Natural killer cell (primary cell): ENCODE results near the gene YPEL2. TPM values are rescaled to one million over a fixed set of nuclear protein-coding genes. Genes with fewer than 3 reads are reported as not detected.

Experiments used
- ATAC-seq, 3 donors: fragments of 150-1000 bp in 2 of 3; fragments of 200-7000 bp in 1 of 3; cut with Tn5 transposase; 1 replicate in 1 of 3; 2 replicates in 2 of 3; pipeline ENCODE4 v1.10.0; 2021; ENCODE audit warnings: mild to moderate bottlenecking in 2 of 3, moderate library complexity in 2 of 3
- DNase-seq, 2 donors: peaks; one replicate each; pipeline versions ENCODE4 v3.0.0 to v3.0.0-alpha.2; 2013 to 2021; ENCODE audit warnings: mixed read lengths in 1 of 2
- H3K27ac ChIP-seq: one replicate; pipeline ENCODE4 v1.5.1; 2013; ENCODE audit warnings: mild to moderate bottlenecking, low read length
- H3K27me3 ChIP-seq: one replicate; pipeline ENCODE4 v1.6.1; 2013; ENCODE audit warnings: low read length; ENCODE audit not compliant: control insufficient read depth, insufficient read depth
- H3K36me3 ChIP-seq: one replicate; pipeline ENCODE4 v1.6.1; 2013; ENCODE audit warnings: low read length; ENCODE audit not compliant: control insufficient read depth, insufficient read depth
- H3K4me1 ChIP-seq: one replicate; pipeline ENCODE4 v1.6.1; 2013; ENCODE audit warnings: low read length; ENCODE audit not compliant: control insufficient read depth, insufficient read depth
- H3K4me3 ChIP-seq: one replicate; pipeline ENCODE4 v1.5.1; 2013; ENCODE audit warnings: low read length
- H3K9me3 ChIP-seq: one replicate; pipeline ENCODE4 v1.6.1; 2013; ENCODE audit warnings: low read length; ENCODE audit not compliant: control insufficient read depth, insufficient read depth
- H3K27ac Mint-ChIP-seq, 2 donors: one replicate each; pipeline ENCODE4 v1.8.0; 2022; ENCODE audit warnings: mild to moderate bottlenecking in 2 of 2, mixed read lengths in 2 of 2, moderate library complexity in 1 of 2
- H3K27me3 Mint-ChIP-seq, 2 donors: one replicate each; pipeline ENCODE4 v1.8.0; 2022; ENCODE audit warnings: low read depth in 2 of 2, mixed read lengths in 2 of 2
- H3K36me3 Mint-ChIP-seq: one replicate; pipeline ENCODE4 v1.8.0; 2022; ENCODE audit warnings: mixed read lengths
- H3K4me1 Mint-ChIP-seq, 2 donors: one replicate each; pipeline ENCODE4 v1.8.0; 2022; ENCODE audit warnings: mixed read lengths in 2 of 2
- H3K4me3 Mint-ChIP-seq: one replicate; pipeline ENCODE4 v1.8.0; 2022; ENCODE audit warnings: mild to moderate bottlenecking, moderate library complexity, mixed read lengths
- H3K9me3 Mint-ChIP-seq, 2 donors: one replicate each; pipeline ENCODE4 v1.8.0; 2022; ENCODE audit warnings: mixed read lengths in 2 of 2
- CTCF ChIP-seq: fragments of 200-600 bp; IDR thresholded peaks from one replicate; pipeline ENCODE4 v1.8.0; 2022; ENCODE audit warnings: antibody characterized with exemption
- WGBS: methylation state at CpG from one replicate; pipeline ENCODE4 v1.1.7; 2013; ENCODE audit warnings: missing lambda C conversion rate; ENCODE audit not compliant: insufficient coverage; 5-methylcytosine and 5-hydroxymethylcytosine counted together
- intact Hi-C: fragments of 100-400 bp; cut with micrococcal nuclease; formaldehyde crosslinking; loops from one replicate; pipeline ENCODE4 v1.14.2; 2022
- total RNA-seq, 4 donors: library from RNA; stranded (reverse); fragments of 120-200 nt in 1 of 4; gene quantifications; one replicate each; pipeline versions ENCODE4 v1.2.3 to v1.2.4, GENCODE V29; 2013 to 2022

The YPEL2 gene
- total RNA-seq, 3 donors from 2014 or later (not counting 1 experiment from before 2014, with no cell fraction given) = 30.5 to 35.6 (median 33.5) TPM

- peaks cover 6% of the 10 kb centered on the region in 2 donors for H3K27me3 Mint-ChIP-seq
- no peaks in the 10 kb centered on the region for H3K9me3 ChIP-seq
- peak in 1 of 2 donors; percentile 33 for DNase-seq
- H3K4me1 Mint-ChIP-seq = no peaks in the 10 kb centered on the region
- H3K36me3 Mint-ChIP-seq = no peaks in the 10 kb centered on the region
- no peaks in the 10 kb centered on the region for H3K36me3 ChIP-seq
- 55% methylated on average over 5 of the region's 5 CpGs for WGBS
- intact Hi-C loops = no loop called here
- H3K4me1 ChIP-seq = no peaks in the 10 kb centered on the region
- H3K4me3 Mint-ChIP-seq = no peak overlapping the region
- TF ChIP-seq CTCF = no peak
- no peaks in the 10 kb centered on the region for H3K27me3 ChIP-seq
- ATAC-seq = no peak
- H3K9me3 Mint-ChIP-seq = no peaks in the 10 kb centered on the region
- H3K27ac ChIP-seq = no peak overlapping the region
- H3K4me3 ChIP-seq = no peak overlapping the region
- H3K27ac Mint-ChIP-seq = no peak overlapping the region
Measured at GRCh38 chr17:59427425-59427921, 96.0 kb downstream of the YPEL2 start.

DNA sequence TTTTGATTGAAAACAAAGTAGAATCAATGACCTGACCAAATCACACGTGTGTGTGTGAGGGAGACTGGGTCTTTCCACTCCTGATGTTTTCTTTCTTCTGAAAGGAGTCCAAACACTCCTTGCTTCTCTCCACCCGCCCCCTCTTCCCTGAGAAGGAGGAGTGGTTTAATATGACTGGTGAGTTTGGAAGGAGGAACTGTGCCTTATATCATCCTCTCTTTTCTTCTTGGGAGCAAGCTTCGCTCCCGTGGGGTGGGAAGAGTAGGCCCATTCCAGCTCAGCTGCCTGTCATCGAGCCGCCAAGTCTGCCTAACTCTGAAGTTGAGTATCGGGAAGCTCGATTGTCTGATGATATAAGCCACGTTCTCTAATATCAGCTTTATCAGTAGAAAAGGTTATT lies 96.5 kb downstream of the YPEL2 start:
- no peaks in the 10 kb centered on the region for H3K9me3 Mint-ChIP-seq
- intact Hi-C loops = no loop called here
- no peak overlapping the region for H3K4me3 ChIP-seq
- no peak overlapping the region for H3K4me3 Mint-ChIP-seq
- ATAC-seq = no peak
- no peak for DNase-seq
- no peak for TF ChIP-seq CTCF
- H3K27ac Mint-ChIP-seq = no peak overlapping the region
- H3K9me3 ChIP-seq = no peaks in the 10 kb centered on the region
- no peaks in the 10 kb centered on the region for H3K4me1 Mint-ChIP-seq
- H3K36me3 Mint-ChIP-seq = no peaks in the 10 kb centered on the region
- H3K4me1 ChIP-seq = no peaks in the 10 kb centered on the region
- H3K27me3 ChIP-seq = no peaks in the 10 kb centered on the region
- 95% methylated on average over 7 of the region's 9 CpGs for WGBS
- no peak overlapping the region for H3K27ac ChIP-seq
- H3K36me3 ChIP-seq = no peaks in the 10 kb centered on the region
- H3K27me3 Mint-ChIP-seq = peaks cover 6 to 8% of the 10 kb centered on the region in 2 donors

DNA sequence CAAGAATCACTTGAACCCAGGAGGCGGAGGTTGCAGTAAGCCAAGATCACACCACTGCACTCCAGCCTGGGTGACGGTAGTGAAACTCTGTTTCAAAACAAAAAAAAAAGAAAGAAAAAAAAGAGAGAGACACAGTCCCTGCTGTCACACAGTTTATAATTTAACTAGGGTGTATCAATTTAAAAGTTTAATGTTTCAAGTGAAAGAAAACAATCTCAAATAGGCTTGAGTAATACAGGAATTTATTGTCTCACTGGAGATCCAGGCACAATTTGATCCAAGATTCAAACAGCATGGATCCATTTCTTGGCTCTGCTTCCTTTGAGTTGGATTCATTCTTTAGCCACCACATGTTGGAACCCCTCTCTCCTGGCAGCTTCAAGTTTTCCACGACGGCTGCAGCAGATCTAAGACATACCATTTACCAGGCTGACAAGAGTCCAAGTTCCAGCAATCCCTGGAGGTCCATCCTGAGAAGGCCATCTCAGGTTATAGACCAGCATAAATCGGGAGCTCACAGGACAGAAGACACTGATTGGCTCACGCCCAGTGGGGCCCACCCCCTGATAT lies 97.5 kb downstream of the YPEL2 start:
- H3K27me3 ChIP-seq = no peaks in the 10 kb centered on the region
- H3K4me3 ChIP-seq = no peak overlapping the region
- Mint-ChIP-seq H3K4me1 (no peaks in the 10 kb centered on the region), H3K36me3 (no peaks in the 10 kb centered on the region), H3K27me3 (peaks cover 8 to 9% of the 10 kb centered on the region in 2 donors), H3K4me3 (no peak overlapping the region), H3K27ac (no peak overlapping the region), H3K9me3 (no peaks in the 10 kb centered on the region)
- 94% methylated on average over 6 of the region's 6 CpGs for WGBS
- no peaks in the 10 kb centered on the region for H3K4me1 ChIP-seq
- ATAC-seq (no peak), DNase-seq (no peak)
- H3K36me3 ChIP-seq = no peaks in the 10 kb centered on the region
- no peak for TF ChIP-seq CTCF
- intact Hi-C loops = no loop called here
- H3K9me3 ChIP-seq = no peaks in the 10 kb centered on the region
- H3K27ac ChIP-seq = no peak overlapping the region

DNA sequence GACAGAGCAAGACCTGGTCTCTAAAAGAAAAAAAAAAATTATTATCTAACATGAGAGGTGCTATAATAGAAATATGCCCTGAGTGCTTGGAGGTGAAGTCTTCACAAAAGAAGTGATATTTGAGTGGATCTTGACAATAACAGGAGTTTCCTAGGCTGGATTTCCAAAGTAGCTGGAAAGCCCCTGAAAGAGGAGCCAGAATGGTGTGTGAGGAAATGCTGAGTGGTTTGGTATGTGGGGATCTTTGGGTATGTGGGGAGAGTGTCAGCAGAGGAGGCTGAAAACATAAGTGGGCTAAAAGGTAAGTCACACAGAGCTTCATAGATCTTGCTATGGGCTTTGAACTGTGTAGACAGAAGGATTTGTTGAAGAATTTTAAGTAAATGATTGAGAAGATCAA lies 100.1 kb downstream of the YPEL2 start:
- Histone ChIP-seq H3K4me3 (no peak overlapping the region), H3K36me3 (no peaks in the 10 kb centered on the region), H3K4me1 (no peaks in the 10 kb centered on the region), H3K27ac (no peak overlapping the region), H3K27me3 (no peaks in the 10 kb centered on the region), H3K9me3 (no peaks in the 10 kb centered on the region)
- H3K9me3 Mint-ChIP-seq = no peaks in the 10 kb centered on the region
- ATAC-seq (no peak), DNase-seq (no peak)
- H3K36me3 Mint-ChIP-seq = no peaks in the 10 kb centered on the region
- intact Hi-C loops = no loop called here
- H3K27ac Mint-ChIP-seq = no peak overlapping the region
- TF ChIP-seq CTCF = no peak
- H3K27me3 Mint-ChIP-seq = peaks cover 13 to 19% of the 10 kb centered on the region in 2 donors
- H3K4me1 Mint-ChIP-seq = no peaks in the 10 kb centered on the region
- H3K4me3 Mint-ChIP-seq = no peak overlapping the region
